Activated CD4-positive, alpha-beta T cell treated with anti-CD3 and anti-CD28 coated beads for 36 hours (primary cell): Measurements from ENCODE around the gene SPG11. TPM values are rescaled to one million over a fixed set of nuclear protein-coding genes. Genes with fewer than 3 reads are reported as not detected.

Source experiments
- ATAC-seq: fragments of 200-7000 bp; cut with Tn5 transposase; one replicate; pipeline ENCODE4 v1.10.0; 2021; ENCODE audit warnings: mild to moderate bottlenecking, moderate library complexity
- CTCF ChIA-PET: fragments of 350-600 bp; sonication (Branson Sonifier 250); formaldehyde crosslinking; loops from one replicate; lab custom pipeline; 2021; ENCODE audit warnings: antibody characterized with exemption; lab: Charles Lee
- POLR2A ChIA-PET: fragments of 350-600 bp; sonication (Branson Sonifier 250); formaldehyde crosslinking; loops from one replicate; lab custom pipeline; 2021; ENCODE audit warnings: antibody characterized with exemption, inconsistent platforms; lab: Charles Lee
- DNase-seq: peaks from one replicate; pipeline ENCODE4 v3.0.0-alpha.2; 2020
- H3K27ac Mint-ChIP-seq: one replicate; pipeline ENCODE4 v1.8.0; 2021; ENCODE audit warnings: mixed read lengths
- H3K27me3 Mint-ChIP-seq: one replicate; pipeline ENCODE4 v1.8.0; 2021; ENCODE audit warnings: mixed read lengths
- H3K36me3 Mint-ChIP-seq: one replicate; pipeline ENCODE4 v1.8.0; 2021; ENCODE audit warnings: low read depth, mixed read lengths
- H3K4me1 Mint-ChIP-seq: one replicate; pipeline ENCODE4 v1.8.0; 2021; ENCODE audit warnings: mixed read lengths
- H3K4me3 Mint-ChIP-seq: one replicate; pipeline ENCODE4 v1.8.0; 2021; ENCODE audit warnings: mild to moderate bottlenecking, moderate library complexity, mixed read lengths
- H3K9me3 Mint-ChIP-seq: one replicate; pipeline ENCODE4 v1.8.0; 2021; ENCODE audit warnings: low read depth, mixed read lengths
- intact Hi-C, 2 experiments: fragments of 100-400 bp; cut with DNase I in 1 of 2; cut with micrococcal nuclease in 1 of 2; formaldehyde crosslinking; loops; one replicate each; pipeline versions ENCODE4 v1.14.2 to v1.15.1; 2022 to 2024; cut with DNase I, micrococcal nuclease
- total RNA-seq, 2 experiments: library from RNA; stranded (reverse); gene quantifications; one replicate each; pipeline ENCODE4 v1.2.3, GENCODE V29; 2021

SPG11 gene, protein sequence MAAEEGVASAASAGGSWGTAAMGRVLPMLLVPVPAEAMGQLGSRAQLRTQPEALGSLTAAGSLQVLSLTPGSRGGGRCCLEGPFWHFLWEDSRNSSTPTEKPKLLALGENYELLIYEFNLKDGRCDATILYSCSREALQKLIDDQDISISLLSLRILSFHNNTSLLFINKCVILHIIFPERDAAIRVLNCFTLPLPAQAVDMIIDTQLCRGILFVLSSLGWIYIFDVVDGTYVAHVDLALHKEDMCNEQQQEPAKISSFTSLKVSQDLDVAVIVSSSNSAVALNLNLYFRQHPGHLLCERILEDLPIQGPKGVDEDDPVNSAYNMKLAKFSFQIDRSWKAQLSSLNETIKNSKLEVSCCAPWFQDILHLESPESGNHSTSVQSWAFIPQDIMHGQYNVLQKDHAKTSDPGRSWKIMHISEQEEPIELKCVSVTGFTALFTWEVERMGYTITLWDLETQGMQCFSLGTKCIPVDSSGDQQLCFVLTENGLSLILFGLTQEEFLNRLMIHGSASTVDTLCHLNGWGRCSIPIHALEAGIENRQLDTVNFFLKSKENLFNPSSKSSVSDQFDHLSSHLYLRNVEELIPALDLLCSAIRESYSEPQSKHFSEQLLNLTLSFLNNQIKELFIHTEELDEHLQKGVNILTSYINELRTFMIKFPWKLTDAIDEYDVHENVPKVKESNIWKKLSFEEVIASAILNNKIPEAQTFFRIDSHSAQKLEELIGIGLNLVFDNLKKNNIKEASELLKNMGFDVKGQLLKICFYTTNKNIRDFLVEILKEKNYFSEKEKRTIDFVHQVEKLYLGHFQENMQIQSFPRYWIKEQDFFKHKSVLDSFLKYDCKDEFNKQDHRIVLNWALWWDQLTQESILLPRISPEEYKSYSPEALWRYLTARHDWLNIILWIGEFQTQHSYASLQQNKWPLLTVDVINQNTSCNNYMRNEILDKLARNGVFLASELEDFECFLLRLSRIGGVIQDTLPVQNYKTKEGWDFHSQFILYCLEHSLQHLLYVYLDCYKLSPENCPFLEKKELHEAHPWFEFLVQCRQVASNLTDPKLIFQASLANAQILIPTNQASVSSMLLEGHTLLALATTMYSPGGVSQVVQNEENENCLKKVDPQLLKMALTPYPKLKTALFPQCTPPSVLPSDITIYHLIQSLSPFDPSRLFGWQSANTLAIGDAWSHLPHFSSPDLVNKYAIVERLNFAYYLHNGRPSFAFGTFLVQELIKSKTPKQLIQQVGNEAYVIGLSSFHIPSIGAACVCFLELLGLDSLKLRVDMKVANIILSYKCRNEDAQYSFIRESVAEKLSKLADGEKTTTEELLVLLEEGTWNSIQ (N-terminal part only)
- 10 to 100 TPM; 76.2 to 88.7 TPM for total RNA-seq

DNA sequence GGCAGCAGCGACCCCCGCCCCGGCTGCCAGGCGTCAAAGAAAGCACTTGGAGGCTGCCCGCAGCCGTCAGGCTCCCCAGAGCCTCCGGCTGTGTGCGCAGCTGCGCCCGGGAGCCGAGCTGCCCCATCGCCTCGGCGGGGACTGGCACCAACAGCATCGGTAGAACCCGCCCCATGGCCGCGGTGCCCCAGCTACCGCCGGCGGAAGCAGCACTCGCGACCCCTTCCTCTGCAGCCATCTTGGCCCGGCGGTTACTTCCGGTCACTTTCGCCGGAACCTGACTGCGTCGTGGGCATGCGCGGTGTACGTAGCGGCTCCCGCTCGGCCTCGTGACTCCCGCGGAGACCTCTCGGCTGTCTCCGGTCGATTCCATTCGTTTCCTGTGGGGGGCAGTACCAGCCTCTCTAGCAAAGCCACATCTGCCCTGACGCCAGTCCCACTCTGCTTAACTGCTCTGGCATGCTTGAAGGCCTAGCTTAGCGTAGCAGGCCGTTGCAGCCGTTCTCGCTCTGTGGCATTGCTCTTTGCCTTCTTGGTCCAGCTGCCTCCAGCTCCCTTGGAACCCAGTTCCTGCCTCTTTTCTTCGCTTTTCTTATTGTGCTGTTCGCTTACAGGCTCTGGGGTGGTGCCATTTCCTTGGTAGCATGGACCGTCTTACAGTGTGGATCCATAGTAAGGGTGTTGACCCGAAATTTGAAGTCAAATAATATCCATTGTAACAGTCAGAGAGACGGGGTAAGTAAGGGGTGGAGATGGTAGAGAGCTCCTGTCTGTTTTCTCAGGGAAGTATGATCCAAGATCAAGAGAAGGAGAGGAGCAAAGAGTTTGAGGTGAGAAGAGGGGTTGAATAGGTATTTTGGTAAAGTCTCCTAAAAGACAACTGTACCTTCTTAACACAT, at the start of gene SPG11:
Gene SPG11 (minus strand): TSS at position 253 of the 899 bp plus-strand sequence. CDS start 15 bp downstream, at position 238.
- peaks cover 15% of the 10 kb centered on the region for H3K36me3 Mint-ChIP-seq
- H3K4me1 Mint-ChIP-seq = peaks cover 57% of the 10 kb centered on the region
- CTCF ChIA-PET = interaction anchor here (0.6 to 9.4 kb wide), 32 partner anchors 9 to 356 kb away, joined by 3 to 209 read pairs (median 4); partner anchors contain the start of genes B2M, PATL2 and TRIM69
- intact Hi-C loops = loop anchor here (1.0 to 2.0 kb wide), 11 partner anchors 19 to 236 kb away; partner anchors contain the start of genes B2M (in 1 of the 2), CTDSPL2 (in 1 of the 2) and PATL2 (in 1 of the 2)
- DNase-seq (peak; percentile 99), ATAC-seq (peak; percentile 83)
- peak within 1 kb of the TSS; percentile 96 for H3K4me3 Mint-ChIP-seq
- no peaks in the 10 kb centered on the region for H3K9me3 Mint-ChIP-seq
- POLR2A ChIA-PET = interaction anchor here (0.5 to 6.0 kb wide), 15 partner anchors 10 to 124 kb away, joined by 3 to 274 read pairs (median 4); partner anchors contain the start of genes B2M, PATL2 and TRIM69
- no peaks in the 10 kb centered on the region for H3K27me3 Mint-ChIP-seq
- H3K27ac Mint-ChIP-seq = peak within 1 kb of the TSS; percentile 98

DNA sequence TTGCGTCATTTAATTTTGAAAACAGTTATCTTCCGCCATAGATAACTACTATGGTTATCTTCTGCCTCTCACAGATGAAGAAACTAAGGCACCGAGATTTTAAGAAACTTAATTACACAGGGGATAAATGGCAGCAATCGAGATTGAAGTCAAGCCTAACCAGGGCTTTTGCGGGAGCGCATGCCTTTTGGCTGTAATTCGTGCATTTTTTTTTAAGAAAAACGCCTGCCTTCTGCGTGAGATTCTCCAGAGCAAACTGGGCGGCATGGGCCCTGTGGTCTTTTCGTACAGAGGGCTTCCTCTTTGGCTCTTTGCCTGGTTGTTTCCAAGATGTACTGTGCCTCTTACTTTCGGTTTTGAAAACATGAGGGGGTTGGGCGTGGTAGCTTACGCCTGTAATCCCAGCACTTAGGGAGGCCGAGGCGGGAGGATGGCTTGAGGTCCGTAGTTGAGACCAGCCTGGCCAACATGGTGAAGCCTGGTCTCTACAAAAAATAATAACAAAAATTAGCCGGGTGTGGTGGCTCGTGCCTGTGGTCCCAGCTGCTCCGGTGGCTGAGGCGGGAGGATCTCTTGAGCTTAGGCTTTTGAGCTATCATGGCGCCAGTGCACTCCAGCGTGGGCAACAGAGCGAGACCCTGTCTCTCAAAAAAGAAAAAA, 49.0 kb upstream of the SPG11 start:
- Mint-ChIP-seq H3K4me3 (peak overlapping the region; percentile 96), H3K9me3 (no peaks in the 10 kb centered on the region), H3K27ac (peak overlapping the region; percentile 100), H3K27me3 (no peaks in the 10 kb centered on the region), H3K4me1 (peaks cover 43% of the 10 kb centered on the region), H3K36me3 (peaks cover 83% of the 10 kb centered on the region)
- CTCF ChIA-PET = interaction anchor here (0.7 to 17.3 kb wide), 7 partner anchors 9 to 995 kb away, joined by 3 to 209 read pairs (median 6); partner anchors contain the start of genes SPG11 and TRIM69
- intact Hi-C loops = loop anchor here (1.0 to 5.0 kb wide), 4 partner anchors 16 to 965 kb away; partner anchors contain the start of genes PDIA3 (in 1 of the 2) and SQOR (in 1 of the 2)
- ATAC-seq (peak; percentile 24), DNase-seq (peak; percentile 77)
- POLR2A ChIA-PET = interaction anchor here (0.5 to 13.9 kb wide), 14 partner anchors 8 to 875 kb away, joined by 3 to 474 read pairs (median 6); partner anchors contain the start of genes BLOC1S6, CTDSPL2, EIF3J and SPG11

DNA sequence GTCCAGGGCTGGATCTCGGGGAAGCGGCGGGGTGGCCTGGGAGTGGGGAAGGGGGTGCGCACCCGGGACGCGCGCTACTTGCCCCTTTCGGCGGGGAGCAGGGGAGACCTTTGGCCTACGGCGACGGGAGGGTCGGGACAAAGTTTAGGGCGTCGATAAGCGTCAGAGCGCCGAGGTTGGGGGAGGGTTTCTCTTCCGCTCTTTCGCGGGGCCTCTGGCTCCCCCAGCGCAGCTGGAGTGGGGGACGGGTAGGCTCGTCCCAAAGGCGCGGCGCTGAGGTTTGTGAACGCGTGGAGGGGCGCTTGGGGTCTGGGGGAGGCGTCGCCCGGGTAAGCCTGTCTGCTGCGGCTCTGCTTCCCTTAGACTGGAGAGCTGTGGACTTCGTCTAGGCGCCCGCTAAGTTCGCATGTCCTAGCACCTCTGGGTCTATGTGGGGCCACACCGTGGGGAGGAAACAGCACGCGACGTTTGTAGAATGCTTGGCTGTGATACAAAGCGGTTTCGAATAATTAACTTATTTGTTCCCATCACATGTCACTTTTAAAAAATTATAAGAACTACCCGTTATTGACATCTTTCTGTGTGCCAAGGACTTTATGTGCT, 48.4 kb upstream of the SPG11 start:
- no peaks in the 10 kb centered on the region for H3K9me3 Mint-ChIP-seq
- peak; percentile 72 for DNase-seq
- peak overlapping the region; percentile 96 for H3K4me3 Mint-ChIP-seq
- no peaks in the 10 kb centered on the region for H3K27me3 Mint-ChIP-seq
- ChIA-PET POLR2A (interaction anchor here (0.6 to 13.9 kb wide), 15 partner anchors 9 to 876 kb away, joined by 3 to 474 read pairs (median 6); partner anchors contain the start of genes BLOC1S6, SPG11 and TRIM69), CTCF (interaction anchor here (1.0 to 17.3 kb wide), 10 partner anchors 12 to 75 kb away, joined by 3 to 209 read pairs (median 9); partner anchors contain the start of genes SPG11 and TRIM69)
- H3K36me3 Mint-ChIP-seq = peaks cover 76% of the 10 kb centered on the region
- intact Hi-C loops = loop anchor here (1.0 to 5.0 kb wide), 10 partner anchors 7 to 965 kb away; partner anchors contain the start of genes CTDSPL2 (in 1 of the 2), EIF3J (in 1 of the 2), PDIA3 (in 1 of the 2) and SPG11 (in 1 of the 2)
- H3K27ac Mint-ChIP-seq = peak overlapping the region; percentile 100
- peaks cover 37% of the 10 kb centered on the region for H3K4me1 Mint-ChIP-seq
- peak; percentile 14 for ATAC-seq

DNA sequence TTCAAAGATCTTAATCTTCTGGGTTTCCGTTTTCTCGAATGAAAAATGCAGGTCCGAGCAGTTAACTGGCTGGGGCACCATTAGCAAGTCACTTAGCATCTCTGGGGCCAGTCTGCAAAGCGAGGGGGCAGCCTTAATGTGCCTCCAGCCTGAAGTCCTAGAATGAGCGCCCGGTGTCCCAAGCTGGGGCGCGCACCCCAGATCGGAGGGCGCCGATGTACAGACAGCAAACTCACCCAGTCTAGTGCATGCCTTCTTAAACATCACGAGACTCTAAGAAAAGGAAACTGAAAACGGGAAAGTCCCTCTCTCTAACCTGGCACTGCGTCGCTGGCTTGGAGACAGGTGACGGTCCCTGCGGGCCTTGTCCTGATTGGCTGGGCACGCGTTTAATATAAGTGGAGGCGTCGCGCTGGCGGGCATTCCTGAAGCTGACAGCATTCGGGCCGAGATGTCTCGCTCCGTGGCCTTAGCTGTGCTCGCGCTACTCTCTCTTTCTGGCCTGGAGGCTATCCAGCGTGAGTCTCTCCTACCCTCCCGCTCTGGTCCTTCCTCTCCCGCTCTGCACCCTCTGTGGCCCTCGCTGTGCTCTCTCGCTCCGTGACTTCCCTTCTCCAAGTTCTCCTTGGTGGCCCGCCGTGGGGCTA, 47.8 kb upstream of the SPG11 start, which contains the start of the genes B2M and PATL2:
Gene B2M (plus strand): TSS at position 422 of the 647 bp plus-strand sequence. CDS start 30 bp downstream, at position 452.
Gene PATL2 (minus strand): TSS at position 228 of the 647 bp plus-strand sequence. CDS start 34,833 bp downstream, outside the sequence.
- peak; percentile 97 for DNase-seq
- H3K27me3 Mint-ChIP-seq = no peaks in the 10 kb centered on the region
- no peaks in the 10 kb centered on the region for H3K9me3 Mint-ChIP-seq
- H3K4me1 Mint-ChIP-seq = peaks cover 31% of the 10 kb centered on the region
- ChIA-PET CTCF (interaction anchor here (1.1 to 17.3 kb wide), 11 partner anchors 18 to 250 kb away, joined by 3 to 209 read pairs (median 8); partner anchors contain the start of genes SPG11 and TRIM69), POLR2A (interaction anchor here (0.6 to 13.9 kb wide), 13 partner anchors 10 to 276 kb away, joined by 3 to 474 read pairs (median 6); partner anchors contain the start of genes SPG11 and TRIM69)
- H3K36me3 Mint-ChIP-seq = peaks cover 70% of the 10 kb centered on the region
- H3K4me3 Mint-ChIP-seq = peak within 1 kb of the TSS; percentile 96
- intact Hi-C loops = loop anchor here (1.0 to 5.0 kb wide), 10 partner anchors 8 to 964 kb away; partner anchors contain the start of genes CTDSPL2 (in 1 of the 2), EIF3J (in 1 of the 2), PDIA3 (in 1 of the 2) and SPG11 (in 1 of the 2)
- H3K27ac Mint-ChIP-seq = peak within 1 kb of the TSS; percentile 100
- ATAC-seq = peak; percentile 78

DNA sequence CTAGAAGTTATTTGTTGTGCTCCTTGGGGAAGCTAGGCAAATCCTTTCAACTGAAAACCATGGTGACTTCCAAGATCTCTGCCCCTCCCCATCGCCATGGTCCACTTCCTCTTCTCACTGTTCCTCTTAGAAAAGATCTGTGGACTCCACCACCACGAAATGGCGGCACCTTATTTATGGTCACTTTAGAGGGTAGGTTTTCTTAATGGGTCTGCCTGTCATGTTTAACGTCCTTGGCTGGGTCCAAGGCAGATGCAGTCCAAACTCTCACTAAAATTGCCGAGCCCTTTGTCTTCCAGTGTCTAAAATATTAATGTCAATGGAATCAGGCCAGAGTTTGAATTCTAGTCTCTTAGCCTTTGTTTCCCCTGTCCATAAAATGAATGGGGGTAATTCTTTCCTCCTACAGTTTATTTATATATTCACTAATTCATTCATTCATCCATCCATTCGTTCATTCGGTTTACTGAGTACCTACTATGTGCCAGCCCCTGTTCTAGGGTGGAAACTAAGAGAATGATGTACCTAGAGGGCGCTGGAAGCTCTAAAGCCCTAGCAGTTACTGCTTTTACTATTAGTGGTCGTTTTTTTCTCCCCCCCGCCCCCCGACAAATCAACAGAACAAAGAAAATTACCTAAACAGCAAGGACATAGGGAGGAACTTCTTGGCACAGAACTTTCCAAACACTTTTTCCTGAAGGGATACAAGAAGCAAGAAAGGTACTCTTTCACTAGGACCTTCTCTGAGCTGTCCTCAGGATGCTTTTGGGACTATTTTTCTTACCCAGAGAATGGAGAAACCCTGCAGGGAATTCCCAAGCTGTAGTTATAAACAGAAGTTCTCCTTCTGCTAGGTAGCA, 47.0 kb upstream of the SPG11 start:
- DNase-seq = peak; percentile 59

DNA sequence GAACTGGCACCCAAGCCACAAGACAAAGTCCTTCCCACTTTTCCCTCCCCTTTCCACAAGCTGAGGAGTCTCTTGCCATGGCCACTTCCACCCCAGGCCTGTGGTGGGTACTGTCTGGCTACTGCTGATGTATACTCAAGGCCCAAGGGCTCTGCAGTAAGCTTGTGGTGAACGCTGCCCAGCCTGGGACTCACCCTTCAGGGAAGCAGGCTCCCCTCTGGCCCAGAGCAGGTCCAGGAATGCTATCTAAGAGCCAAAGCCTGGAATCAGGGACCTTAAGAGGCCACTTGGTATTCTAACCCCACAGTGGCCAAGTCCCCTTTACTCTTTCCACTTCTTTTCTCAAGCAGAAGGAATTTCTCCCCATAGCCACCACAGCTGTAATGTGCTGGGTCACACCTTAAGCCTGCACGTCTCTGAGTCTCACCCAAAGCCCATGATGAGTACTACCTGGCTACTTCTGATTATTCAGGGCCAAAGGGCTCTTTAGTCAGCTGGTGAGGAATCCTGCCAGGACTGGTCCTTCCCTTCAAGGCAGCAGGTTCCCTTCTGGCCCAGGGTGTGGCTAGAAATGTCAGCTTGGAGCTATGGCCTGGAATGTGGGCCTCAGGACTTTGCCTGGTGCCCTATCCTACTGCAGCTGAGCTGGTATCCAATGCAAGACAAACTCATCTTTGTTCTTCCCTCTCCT, 43.6 kb upstream of the SPG11 start:
- Mint-ChIP-seq H3K9me3 (peaks cover 5% of the 10 kb centered on the region), H3K36me3 (peaks cover 41% of the 10 kb centered on the region), H3K4me1 (peaks cover 17% of the 10 kb centered on the region), H3K27me3 (no peaks in the 10 kb centered on the region), H3K27ac (no peak overlapping the region), H3K4me3 (no peak overlapping the region)
- no peak for DNase-seq
- POLR2A ChIA-PET = interaction anchor here (0.5 to 0.9 kb wide), 4 partner anchors 20 to 419 kb away, joined by 3 to 6 read pairs (median 4); partner anchors contain the start of gene SPG11
- intact Hi-C loops = no loop called here
- CTCF ChIA-PET = interaction anchor here (0.5 to 3.1 kb wide), 7 partner anchors 11 to 157 kb away, joined by 3 to 16 read pairs (median 4); partner anchors contain the start of genes SPG11 and TRIM69
- no peak for ATAC-seq

More for the DNA sequence above, 47.0 kb upstream of the SPG11 start:
- Mint-ChIP-seq H3K27ac (peak overlapping the region; percentile 100), H3K4me3 (peak overlapping the region; percentile 96), H3K4me1 (peaks cover 24% of the 10 kb centered on the region), H3K36me3 (peaks cover 63% of the 10 kb centered on the region), H3K9me3 (no peaks in the 10 kb centered on the region), H3K27me3 (no peaks in the 10 kb centered on the region)
- ChIA-PET CTCF (interaction anchor here (1.1 to 17.3 kb wide), 11 partner anchors 18 to 249 kb away, joined by 3 to 209 read pairs (median 8); partner anchors contain the start of genes SPG11 and TRIM69), POLR2A (interaction anchor here (0.5 to 13.9 kb wide), 12 partner anchors 10 to 283 kb away, joined by 3 to 474 read pairs (median 5); partner anchors contain the start of genes CTDSPL2, SPG11 and TRIM69)
- intact Hi-C loops = loop anchor here (1.0 to 5.0 kb wide), 11 partner anchors 9 to 963 kb away; partner anchors contain the start of genes SPG11 (in 2 of the 2), CTDSPL2 (in 1 of the 2), EIF3J (in 1 of the 2) and PDIA3 (in 1 of the 2)
- ATAC-seq = no peak
